Small intestine (tissue), 7 donors: ENCODE results near the gene OTOG. TPM values are rescaled to one million over a fixed set of nuclear protein-coding genes. Genes with fewer than 3 reads are reported as not detected.

Source experiments
- DNase-seq, 2 donors: peaks; one replicate each; pipeline versions ENCODE4 v3.0.0 to v3.0.0-alpha.2; 2013
- FAIRE-seq: peaks from 2 replicates; lab custom pipeline; 2012; peaks lifted over from hg19 to GRCh38; lab: Jason Lieb, UNC
- H3K27ac ChIP-seq, 3 donors: one replicate each; pipeline ENCODE4 v1.5.1; 2013; ENCODE audit warnings: low read length in 2 of 3, mild to moderate bottlenecking in 2 of 3, control low read depth in 1 of 3, inconsistent platforms in 1 of 3, low read depth in 1 of 3, moderate library complexity in 1 of 3
- H3K27me3 ChIP-seq, 3 donors: one replicate each; pipeline ENCODE4 v1.6.1; 2013; ENCODE audit warnings: low read length in 3 of 3, inconsistent platforms in 1 of 3; ENCODE audit not compliant: control insufficient read depth in 3 of 3, insufficient read depth in 3 of 3
- H3K36me3 ChIP-seq, 3 donors: one replicate each; pipeline ENCODE4 v1.6.1; 2013; ENCODE audit warnings: low read length in 3 of 3, inconsistent platforms in 1 of 3, low read depth in 1 of 3, mild to moderate bottlenecking in 1 of 3, moderate library complexity in 1 of 3; ENCODE audit not compliant: control insufficient read depth in 3 of 3, insufficient read depth in 2 of 3
- H3K4me1 ChIP-seq, 3 donors: one replicate each; pipeline ENCODE4 v1.6.1; 2013; ENCODE audit warnings: low read length in 2 of 3, inconsistent platforms in 1 of 3, low read depth in 1 of 3, mild to moderate bottlenecking in 1 of 3, moderate library complexity in 1 of 3; ENCODE audit not compliant: control insufficient read depth in 3 of 3, insufficient read depth in 2 of 3
- H3K4me3 ChIP-seq, 3 donors: one replicate each; pipeline ENCODE4 v1.5.1; 2013; ENCODE audit warnings: low read length in 3 of 3, control low read depth in 1 of 3, inconsistent platforms in 1 of 3, low read depth in 1 of 3, mild to moderate bottlenecking in 1 of 3, moderate library complexity in 1 of 3
- H3K9me3 ChIP-seq, 2 donors: one replicate each; pipeline ENCODE4 v1.6.1; 2013; ENCODE audit warnings: low read depth in 1 of 2, low read length in 1 of 2; ENCODE audit not compliant: control insufficient read depth in 2 of 2, insufficient read depth in 1 of 2
- WGBS, 3 donors: extraction: QIAGEN DNeasy Blood & Tissue Kit; methylation state at CpG; one replicate each; pipeline ENCODE4 v1.1.7; 2013; 5-methylcytosine and 5-hydroxymethylcytosine counted together
- polyA plus RNA-seq, 4 donors: library from polyadenylated mRNA; stranded (reverse) in 3 of 4; unstranded in 1 of 4; fragments of 200-250 nt in 3 of 4; fragments of 120-200 nt in 1 of 4; gene quantifications; one replicate each; pipeline versions ENCODE4 v1.2.1 to v1.2.3, GENCODE V29; 2013
- donor health status: healthy with polysubstance abuse.
- donor health status: control.
- donor health status: control.
- donor health status: Bipolar disorder and iron deficiency.
- donor health status: healthy.

The OTOG gene
- polyA plus RNA-seq, 4 donors, result 0.04 TPM; not detected in 2

DNA sequence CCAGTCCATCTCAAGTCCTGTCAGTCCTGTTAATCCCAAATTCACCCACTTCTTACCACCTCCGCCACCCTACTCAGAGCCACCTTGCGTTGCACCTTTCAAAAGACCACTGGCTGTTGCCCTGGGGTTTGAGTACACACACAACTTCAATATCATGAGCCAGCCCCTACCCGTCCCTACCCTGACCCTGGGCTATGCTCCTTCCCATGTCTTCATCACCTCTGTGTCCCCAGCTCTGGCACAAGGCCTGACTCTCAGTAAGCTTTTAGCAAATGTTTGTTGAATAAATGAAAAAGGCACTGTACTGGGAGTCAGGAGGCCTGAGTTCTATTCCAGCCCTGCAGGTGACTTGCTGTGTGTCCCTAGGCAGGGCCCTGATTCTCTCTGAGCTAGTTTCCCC, 26.5 kb downstream of the OTOG start:
- Histone ChIP-seq H3K4me3 (no peak overlapping the region), H3K4me1 (no peaks in the 10 kb centered on the region), H3K27me3 (no peaks in the 10 kb centered on the region), H3K9me3 (no peaks in the 10 kb centered on the region), H3K27ac (no peak overlapping the region), H3K36me3 (no peaks in the 10 kb centered on the region)
- DNase-seq (no peak), FAIRE-seq (no peak)
- WGBS, 3 donors, result 92 to 98% (median 95%) methylated on average over 3 of the region's 3 CpGs

DNA sequence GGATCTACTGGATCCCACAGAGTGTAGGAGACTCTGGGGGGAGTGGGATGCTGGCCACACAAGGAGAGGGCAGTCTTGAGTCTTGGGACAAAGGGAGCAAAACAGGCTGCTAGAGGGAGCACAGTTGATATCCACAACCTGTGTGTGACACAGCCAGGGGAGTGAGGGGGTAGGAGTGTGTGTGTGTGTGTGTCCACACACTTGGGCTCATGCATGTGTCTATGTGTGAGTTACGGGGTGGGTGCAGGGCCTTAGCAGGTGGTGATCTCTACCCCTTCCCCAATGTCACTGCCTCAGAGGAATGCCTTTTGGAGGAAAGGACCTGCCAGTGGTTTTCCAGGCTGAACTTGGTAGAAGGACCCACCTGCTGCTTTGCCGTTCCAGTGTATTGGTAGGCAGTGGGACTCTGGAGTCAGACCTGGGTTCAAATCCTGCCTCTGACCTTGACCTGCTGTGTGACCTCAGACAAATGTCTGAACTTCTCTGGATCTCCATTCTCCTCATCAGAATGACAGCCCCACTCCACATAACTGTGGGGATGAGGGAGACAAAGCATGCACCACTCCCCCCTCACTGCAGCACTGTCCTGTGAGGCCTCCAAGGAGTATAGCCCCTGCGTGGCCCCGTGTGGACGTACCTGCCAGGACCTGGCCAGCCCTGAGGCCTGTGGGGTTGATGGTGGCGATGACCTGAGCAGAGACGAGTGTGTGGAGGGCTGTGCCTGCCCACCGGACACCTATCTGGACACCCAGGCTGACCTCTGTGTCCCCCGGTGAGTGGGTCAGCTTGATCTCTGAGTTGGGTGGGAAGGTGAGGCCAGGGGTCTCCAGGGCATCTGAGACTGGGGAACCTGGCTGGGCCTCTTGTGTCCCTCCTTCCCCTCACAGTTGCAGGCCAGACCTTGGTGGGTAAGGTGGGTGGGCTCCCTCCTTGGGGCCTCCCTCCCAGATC, 27.4 kb downstream of the OTOG start:
- FAIRE-seq (no peak), DNase-seq (no peak)
- no peak overlapping the region for H3K4me3 ChIP-seq
- H3K9me3 ChIP-seq, result no peaks in the 10 kb centered on the region
- H3K4me1 ChIP-seq, result no peaks in the 10 kb centered on the region
- WGBS, 3 donors, result 89 to 95% (median 92%) methylated on average over 9 of the region's 9 CpGs
- no peaks in the 10 kb centered on the region for H3K27me3 ChIP-seq
- no peaks in the 10 kb centered on the region for H3K36me3 ChIP-seq
- no peak overlapping the region for H3K27ac ChIP-seq

DNA sequence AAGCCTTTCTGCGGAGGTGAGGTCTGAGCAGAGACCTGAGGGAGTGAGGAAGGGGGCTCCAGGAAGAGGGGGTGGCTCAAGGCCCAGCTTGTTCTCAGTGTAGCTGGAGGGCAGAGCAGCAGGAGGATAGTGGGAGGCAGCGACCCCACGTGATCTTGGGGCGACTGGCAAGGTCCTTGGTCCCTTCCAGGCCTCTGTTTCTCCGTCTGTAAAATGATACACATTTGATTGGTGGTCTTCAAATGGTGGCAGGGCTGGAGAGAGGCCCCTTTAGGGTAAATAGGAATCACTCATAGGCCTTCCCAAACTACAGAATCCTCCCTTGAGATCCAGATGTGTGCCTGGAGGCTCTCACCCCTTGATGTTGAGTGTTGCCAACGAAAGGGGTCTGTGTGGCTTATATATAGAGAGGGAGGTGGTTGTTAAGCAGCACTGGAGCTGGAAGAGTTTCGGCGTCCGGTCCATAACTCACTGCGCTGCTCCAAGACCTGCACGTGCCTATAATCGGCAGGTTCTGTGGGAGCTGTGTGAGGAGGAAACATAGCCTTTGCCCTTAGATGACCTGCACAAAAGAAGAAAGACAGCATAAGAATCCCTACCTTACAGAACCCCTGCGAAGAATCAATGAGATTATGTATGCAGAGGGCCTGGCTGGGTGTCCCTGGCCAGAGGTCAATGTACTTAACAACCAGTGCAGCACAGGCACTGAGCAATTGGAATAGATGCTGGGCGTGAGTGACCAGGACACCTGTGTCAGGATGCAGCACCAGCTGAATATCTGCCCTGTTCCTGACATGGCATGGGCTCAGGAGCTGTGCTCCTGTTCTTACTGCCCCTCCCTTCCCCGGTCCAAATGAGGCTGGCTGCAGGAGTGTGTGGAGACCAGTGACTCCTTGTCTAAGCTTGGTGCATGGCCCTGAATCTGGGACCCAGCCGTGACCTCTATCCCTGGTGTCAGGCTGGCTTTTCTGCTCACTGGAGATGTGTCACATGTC, 28.7 kb downstream of the OTOG start:
- Histone ChIP-seq H3K4me3 (no peak overlapping the region), H3K4me1 (no peaks in the 10 kb centered on the region), H3K27ac (no peak overlapping the region), H3K36me3 (no peaks in the 10 kb centered on the region), H3K9me3 (no peaks in the 10 kb centered on the region), H3K27me3 (no peaks in the 10 kb centered on the region)
- DNase-seq (no peak), FAIRE-seq (no peak)
- 81 to 84% (median 82%) methylated on average over 16 of the region's 16 CpGs for WGBS, 3 donors

GRCh38 chr11:17578296-17578695, 31.2 kb downstream of the OTOG start:
- DNase-seq, result no peak
- no peak overlapping the region for H3K27ac ChIP-seq
- FAIRE-seq, result no peak
- H3K4me1 ChIP-seq, result no peaks in the 10 kb centered on the region
- peaks cover 0 to 3% (median 0%) of the 10 kb centered on the region in 3 donors for H3K27me3 ChIP-seq
- H3K9me3 ChIP-seq, result no peaks in the 10 kb centered on the region
- H3K36me3 ChIP-seq, result no peaks in the 10 kb centered on the region
- no peak overlapping the region for H3K4me3 ChIP-seq
- WGBS, 3 donors, result 87 to 91% (median 89%) methylated on average over 11 of the region's 11 CpGs

DNA sequence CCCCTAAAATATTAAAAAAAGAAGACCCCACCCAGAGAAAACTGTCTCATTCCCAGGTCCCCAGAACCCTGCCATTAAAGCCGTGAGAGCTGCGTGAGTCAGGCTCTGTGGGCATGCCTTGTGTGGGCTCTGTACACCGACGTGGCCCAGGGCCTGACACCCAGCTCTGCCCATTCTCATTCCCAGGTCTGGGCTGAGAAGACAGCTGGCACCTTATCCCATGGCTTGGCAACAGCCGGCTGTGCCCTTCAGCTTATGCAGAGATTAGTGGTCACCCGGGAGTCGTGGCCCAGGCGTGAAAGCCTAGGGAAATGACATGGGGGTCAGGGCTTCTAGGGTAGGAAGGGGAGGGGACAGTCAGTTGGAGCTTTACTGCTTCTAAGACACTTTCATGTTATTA, 31.9 kb downstream of the OTOG start:
- Histone ChIP-seq H3K27me3 (peaks cover 0 to 3% (median 0%) of the 10 kb centered on the region in 3 donors), H3K27ac (no peak overlapping the region), H3K36me3 (no peaks in the 10 kb centered on the region), H3K4me3 (no peak overlapping the region), H3K9me3 (no peaks in the 10 kb centered on the region), H3K4me1 (no peaks in the 10 kb centered on the region)
- FAIRE-seq (no peak), DNase-seq (no peak)
- WGBS, 3 donors, result 88 to 94% (median 91%) methylated on average over 8 of the region's 8 CpGs

- 87 to 89% (median 87%) methylated on average over 7 of the region's 7 CpGs for WGBS, 3 donors
- H3K36me3 ChIP-seq, result no peaks in the 10 kb centered on the region
- no peak overlapping the region for H3K27ac ChIP-seq
- peaks cover 0 to 3% (median 0%) of the 10 kb centered on the region in 3 donors for H3K27me3 ChIP-seq
- DNase-seq (no peak), FAIRE-seq (no peak)
- H3K4me3 ChIP-seq, result no peak overlapping the region
- no peaks in the 10 kb centered on the region for H3K9me3 ChIP-seq
- H3K4me1 ChIP-seq, result no peaks in the 10 kb centered on the region
Observed at GRCh38 chr11:17579451-17579850, 32.4 kb downstream of the OTOG start.

DNA sequence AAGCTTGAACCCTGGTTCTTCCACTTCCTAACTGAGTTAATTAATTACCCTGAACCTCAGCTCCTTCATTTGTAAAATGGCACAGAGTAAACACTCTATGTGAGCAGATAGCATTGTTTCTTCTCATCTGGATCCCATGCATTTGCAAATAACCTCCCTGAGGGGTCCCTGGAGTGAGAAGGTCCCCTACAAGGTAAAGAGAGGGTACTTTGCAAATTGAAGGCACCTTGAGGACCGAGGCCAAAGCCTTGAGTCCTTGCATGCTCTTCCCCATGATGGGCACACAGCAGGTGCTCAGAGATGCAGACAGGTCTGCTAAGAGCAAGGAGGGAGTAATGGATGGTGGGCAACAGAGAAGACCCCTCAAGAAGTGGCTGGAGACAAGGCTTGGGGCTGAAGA, 33.2 kb downstream of the OTOG start:
- Histone ChIP-seq H3K36me3 (no peaks in the 10 kb centered on the region), H3K27ac (no peak overlapping the region), H3K4me3 (no peak overlapping the region), H3K27me3 (peaks cover 0 to 3% (median 0%) of the 10 kb centered on the region in 3 donors), H3K9me3 (no peaks in the 10 kb centered on the region), H3K4me1 (no peaks in the 10 kb centered on the region)
- no peak for FAIRE-seq
- WGBS, 3 donors, result 33 to 80% (median 53%) methylated on average over 1 of the region's 1 CpG
- DNase-seq, result no peak

- DNase-seq (no peak), FAIRE-seq (no peak)
- H3K36me3 ChIP-seq, result no peaks in the 10 kb centered on the region
- no peak overlapping the region for H3K27ac ChIP-seq
- WGBS, 3 donors, result 69 to 76% (median 74%) methylated on average over 6 of the region's 6 CpGs
- peaks cover 0 to 3% (median 0%) of the 10 kb centered on the region in 3 donors for H3K27me3 ChIP-seq
- no peaks in the 10 kb centered on the region for H3K9me3 ChIP-seq
- H3K4me3 ChIP-seq, result no peak overlapping the region
- H3K4me1 ChIP-seq, result no peaks in the 10 kb centered on the region
Observed at GRCh38 chr11:17581036-17581731, 34.1 kb downstream of the OTOG start.
